SU-DHL-6 (cell line): ENCODE measurements around the gene ELP2.

Source experiments
- CTCF ChIP-seq: fragments of 200-600 bp; sonication (generic); IDR thresholded peaks from one replicate; pipeline ENCODE4 v1.5.1; 2017; ENCODE audit warnings: antibody characterized with exemption, mild to moderate bottlenecking, low read length, moderate library complexity; ENCODE audit not compliant: insufficient read depth, poor library complexity, severe bottlenecking
- EZH2phosphoT487 ChIP-seq: fragments of 200-600 bp; sonication (generic), shearing (Covaris generic); conservative IDR thresholded peaks from 2 replicates; pipeline ENCODE4 v1.6.1; 2018; ENCODE audit warnings: mild to moderate bottlenecking, antibody characterized with exemption, low read length, moderate library complexity, mixed read lengths

- no peak for TF ChIP-seq CTCF
- no peak for TF ChIP-seq EZH2phosphoT487
Measured at GRCh38 chr18:36157441-36157840, 27.7 kb downstream of the ELP2 start.
